ENCODE results near the gene KIF19. TPM values are rescaled to one million over a fixed set of nuclear protein-coding genes. Genes with fewer than 3 reads are reported as not detected.
A peak's percentile ranks its signal among the peaks of the same experiment; 100 is the strongest.

Gene KIF19
- total RNA-seq, 2 experiments from 2014 or later, result 0.11 to 0.18 TPM

DNA sequence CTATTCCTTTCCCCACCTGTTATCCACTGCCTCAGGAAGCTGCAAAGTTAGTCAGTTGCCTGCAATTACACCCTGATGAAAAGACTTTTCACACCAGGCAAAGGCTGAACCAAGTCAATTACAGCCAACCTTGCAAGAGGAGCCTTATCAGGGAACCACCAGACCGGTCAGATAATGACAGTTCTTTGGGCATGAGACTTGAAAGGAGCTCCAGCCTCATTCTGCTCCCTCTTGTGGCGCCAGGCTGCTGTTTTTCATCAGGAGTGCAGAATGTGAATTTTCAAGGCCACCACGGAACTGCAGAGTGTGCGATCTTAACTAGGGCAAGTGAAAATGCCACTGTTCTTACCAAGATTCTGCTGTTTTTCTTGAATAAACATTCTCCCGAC lies 29.5 kb upstream of the KIF19 start:
- POLR2A ChIA-PET, result interaction anchor here (0.7 kb wide), 1 partner anchor 9 kb away, joined by 4 read pairs; no protein-coding TSS in a partner anchor
- peaks cover 10% of the 10 kb centered on the region for H3K4me1 Mint-ChIP-seq (ENCODE audit: low read depth)
- no peak for TF ChIP-seq CTCF (IDR thresholded peaks at IDR 0.05)
- peak; percentile 50 for DNase-seq
- no peak for ATAC-seq
- H3K4me3 Mint-ChIP-seq, result no peak overlapping the region
- H3K9me3 Mint-ChIP-seq, result no peaks in the 10 kb centered on the region
- H3K36me3 Mint-ChIP-seq (ENCODE audit: low read depth), result peaks cover 1% of the 10 kb centered on the region
- peaks cover 5% of the 10 kb centered on the region for H3K27me3 Mint-ChIP-seq
- intact Hi-C loops (cut with micrococcal nuclease), result no loop called here
- no peak overlapping the region for H3K27ac Mint-ChIP-seq
- CTCF ChIA-PET, result interaction anchor here (1.0 to 7.4 kb wide), 10 partner anchors 10 to 85 kb away, joined by 3 to 55 read pairs (median 5); partner anchors contain the start of genes BTBD17 and GPR142

- POLR2A ChIA-PET, result interaction anchor here (1.5 kb wide), 1 partner anchor 59 kb away, joined by 4 read pairs; no protein-coding TSS in a partner anchor
- peaks cover 10% of the 10 kb centered on the region for H3K4me1 Mint-ChIP-seq (ENCODE audit: low read depth)
- ATAC-seq (peak; percentile 63), DNase-seq (peak; percentile 32)
- H3K4me3 Mint-ChIP-seq, result no peak overlapping the region
- H3K27ac Mint-ChIP-seq, result peak overlapping the region; percentile 27
- peaks cover 5% of the 10 kb centered on the region for H3K27me3 Mint-ChIP-seq
- no peaks in the 10 kb centered on the region for H3K9me3 Mint-ChIP-seq
- no peak for TF ChIP-seq CTCF (IDR thresholded peaks at IDR 0.05)
- CTCF ChIA-PET, result interaction anchor here (0.7 to 7.4 kb wide), 5 partner anchors 10 to 94 kb away, joined by 3 to 55 read pairs (median 11); partner anchors contain the start of gene BTBD17
- intact Hi-C loops (cut with micrococcal nuclease), result no loop called here
- H3K36me3 Mint-ChIP-seq (ENCODE audit: low read depth), result peaks cover 1% of the 10 kb centered on the region
Observed at GRCh38 chr17:74297941-74298340, 28.1 kb upstream of the KIF19 start.

GRCh38 chr17:74298778-74299177 lies 27.2 kb upstream of the KIF19 start:
- ATAC-seq, result no peak
- no peak overlapping the region for H3K27ac Mint-ChIP-seq
- POLR2A ChIA-PET, result interaction anchor here (0.7 to 1.5 kb wide), 3 partner anchors 11 to 160 kb away, joined by 3 to 5 read pairs (median 4); no protein-coding TSS in a partner anchor
- CTCF ChIA-PET, result interaction anchor here (1.0 to 7.4 kb wide), 8 partner anchors 11 to 96 kb away, joined by 3 to 55 read pairs (median 10); partner anchors contain the start of genes BTBD17 and RPL38
- no peak for DNase-seq
- H3K27me3 Mint-ChIP-seq, result peaks cover 5% of the 10 kb centered on the region
- peaks cover 10% of the 10 kb centered on the region for H3K4me1 Mint-ChIP-seq (ENCODE audit: low read depth)
- no peaks in the 10 kb centered on the region for H3K9me3 Mint-ChIP-seq
- H3K4me3 Mint-ChIP-seq, result no peak overlapping the region
- TF ChIP-seq CTCF (IDR thresholded peaks at IDR 0.05), result no peak
- H3K36me3 Mint-ChIP-seq (ENCODE audit: low read depth), result peaks cover 1% of the 10 kb centered on the region
- intact Hi-C loops (cut with micrococcal nuclease), result no loop called here

DNA sequence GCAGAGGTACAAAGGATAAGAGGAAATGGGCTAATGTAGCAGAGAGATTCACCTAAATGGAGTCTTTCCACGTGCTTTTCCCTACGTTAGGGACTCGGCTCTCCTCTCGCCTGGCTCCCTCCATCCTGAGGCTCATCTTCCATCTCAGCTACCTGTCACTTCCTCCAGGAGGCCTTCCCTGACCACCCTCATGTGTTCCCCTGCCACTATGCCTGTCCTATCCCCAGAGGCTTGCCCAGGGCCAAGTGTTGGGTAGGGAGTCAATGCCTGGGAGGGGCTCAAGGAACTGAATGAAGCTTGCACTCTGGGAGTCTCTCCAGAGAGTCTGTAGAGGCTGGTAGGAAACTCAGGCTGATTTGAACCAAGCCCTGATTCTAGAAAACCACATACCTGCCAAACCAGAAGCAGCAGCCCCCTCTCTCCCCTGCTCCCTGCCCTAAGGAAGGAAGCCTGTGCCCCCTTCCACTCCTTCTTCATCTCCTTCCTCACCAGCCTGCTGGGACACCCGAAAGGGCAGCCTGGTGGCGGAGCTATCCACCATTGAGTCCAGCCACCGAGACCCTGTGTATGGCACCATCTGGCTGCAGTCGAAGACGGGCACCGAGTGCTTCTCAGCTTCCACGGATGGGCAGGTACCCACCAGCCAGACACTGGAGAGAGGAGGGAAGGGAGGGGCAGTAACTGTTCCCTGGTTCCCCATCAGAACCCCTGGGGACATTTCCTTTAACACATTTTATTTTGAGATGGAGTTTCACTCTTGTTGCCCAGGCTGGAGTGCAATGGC lies 26.6 kb upstream of the KIF19 start:
- ChIA-PET CTCF (interaction anchor here (1.0 to 7.4 kb wide), 8 partner anchors 11 to 96 kb away, joined by 3 to 55 read pairs (median 10); partner anchors contain the start of genes BTBD17 and RPL38), POLR2A (interaction anchor here (1.3 to 1.5 kb wide), 2 partner anchors 11 to 57 kb away, joined by 4 to 5 read pairs; no protein-coding TSS in a partner anchor)
- Mint-ChIP-seq H3K27ac (no peak overlapping the region), H3K4me1 (ENCODE audit: low read depth) (peaks cover 10% of the 10 kb centered on the region), H3K27me3 (peaks cover 5% of the 10 kb centered on the region), H3K9me3 (no peaks in the 10 kb centered on the region), H3K36me3 (ENCODE audit: low read depth) (peaks cover 1% of the 10 kb centered on the region), H3K4me3 (no peak overlapping the region)
- TF ChIP-seq CTCF (IDR thresholded peaks at IDR 0.05), result no peak
- DNase-seq (no peak), ATAC-seq (no peak)
- intact Hi-C loops (cut with micrococcal nuclease), result loop anchor here (5.0 kb wide), 1 partner anchor 53 kb away; no protein-coding TSS in a partner anchor
